ENCODE data around the gene MST1.

The MST1 gene

GRCh38 chr3:49689046-49689907 lies at the start of gene MST1, which contains the start of gene RNF123:
MST1 (minus strand) TSS chr3:49689474; CDS start chr3:49688691, 783 bp downstream.
RNF123 (plus strand) TSS chr3:49689557; CDS start chr3:49691166, 1,609 bp downstream.
- peak; percentile 94 for DNase-seq

DNA sequence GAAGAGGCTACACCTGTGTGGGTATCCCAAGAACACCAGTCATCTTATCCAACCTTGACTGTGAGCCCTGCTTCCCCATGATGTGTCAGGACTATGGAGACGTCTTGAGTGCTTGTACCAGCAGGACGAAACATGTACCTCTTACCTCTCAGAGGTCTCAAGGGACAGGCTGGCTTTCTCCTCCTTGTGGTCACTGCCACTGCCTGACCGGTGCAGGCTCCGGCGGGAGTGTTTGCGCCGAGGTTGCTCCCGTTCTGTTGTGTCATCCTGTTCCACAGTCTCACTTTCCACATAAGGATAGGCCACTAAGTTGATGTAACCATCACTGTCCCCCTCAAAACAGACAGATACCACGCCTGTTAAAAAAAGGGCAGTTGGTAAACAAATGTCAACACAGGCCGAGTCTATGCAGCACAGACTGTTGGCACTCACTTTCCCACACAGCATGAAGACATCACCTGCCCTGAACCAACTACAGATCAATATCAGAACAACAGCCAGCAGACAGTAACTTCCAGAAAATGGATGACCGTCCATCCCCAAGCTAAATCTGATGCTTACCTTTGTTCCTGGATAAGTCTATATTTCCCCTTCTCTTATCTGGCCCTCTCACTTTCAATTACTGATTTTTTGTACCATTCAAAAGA lies 48.9 kb upstream of the MST1 start:
- DNase-seq: no peak

DNA sequence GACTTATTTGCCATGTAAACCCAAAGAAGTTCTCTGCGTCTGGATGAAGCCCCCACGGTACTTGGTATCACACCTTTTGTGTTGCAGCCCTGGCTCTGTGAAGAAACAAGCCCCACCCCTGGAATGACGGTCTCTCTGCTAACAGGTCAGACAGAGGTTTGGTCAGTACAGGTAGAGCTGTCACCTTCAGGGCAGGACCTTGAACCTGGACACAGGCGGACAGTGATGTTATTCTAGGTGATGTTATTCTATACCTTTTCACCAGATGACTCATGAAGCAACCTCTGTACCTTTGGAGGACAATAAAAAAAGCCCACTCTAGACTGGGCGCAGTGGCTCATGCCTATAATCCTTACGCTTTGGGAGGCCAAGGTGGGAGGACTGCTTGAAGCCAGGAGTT lies 45.5 kb upstream of the MST1 start:
- DNase-seq: no peak

DNA sequence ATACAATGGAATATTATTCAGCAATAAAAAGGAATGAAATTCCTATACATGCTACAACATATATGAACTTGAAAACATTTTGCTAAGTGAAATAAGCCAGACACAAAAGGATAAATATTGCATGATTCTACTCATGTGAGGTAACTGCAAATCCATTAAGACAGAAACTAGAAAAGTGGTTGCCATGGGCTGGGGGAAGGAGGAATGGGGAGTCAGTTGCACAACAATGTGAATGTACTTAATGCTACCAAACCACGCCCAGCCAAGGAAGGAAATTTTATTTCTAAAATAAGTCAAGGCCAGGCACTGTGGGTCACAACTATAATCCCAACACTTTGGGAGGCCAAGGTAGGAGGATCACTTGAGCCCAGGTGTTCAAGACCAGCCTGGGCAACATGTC lies 44.3 kb upstream of the MST1 start:
- no peak for DNase-seq

GRCh38 chr3:49732597-49732996 lies 43.3 kb upstream of the MST1 start:
- no peak for DNase-seq

GRCh38 chr3:49729966-49730609 lies 40.8 kb upstream of the MST1 start:
- no peak for DNase-seq

DNA sequence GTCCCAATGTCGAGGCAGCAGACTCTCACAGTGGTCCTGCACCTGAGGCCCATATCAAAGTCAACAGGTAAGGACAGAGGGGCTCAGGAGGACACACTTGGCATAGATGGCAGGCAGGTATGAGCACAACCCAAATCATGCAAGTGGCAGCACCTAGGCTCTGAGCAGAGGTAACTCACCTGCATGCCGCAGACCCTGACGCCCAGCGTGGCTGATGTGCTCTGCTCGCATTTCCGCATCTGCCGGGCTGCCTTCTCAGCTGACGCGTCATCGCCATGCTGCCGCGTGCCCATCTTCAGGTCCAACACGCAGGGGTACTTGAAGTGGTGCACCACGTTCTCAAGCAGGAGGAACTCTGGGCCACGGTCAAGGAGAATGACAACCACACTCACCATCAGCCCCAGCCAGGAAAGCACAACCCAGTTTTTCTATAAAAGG lies 38.7 kb upstream of the MST1 start:
- no peak for DNase-seq

DNA sequence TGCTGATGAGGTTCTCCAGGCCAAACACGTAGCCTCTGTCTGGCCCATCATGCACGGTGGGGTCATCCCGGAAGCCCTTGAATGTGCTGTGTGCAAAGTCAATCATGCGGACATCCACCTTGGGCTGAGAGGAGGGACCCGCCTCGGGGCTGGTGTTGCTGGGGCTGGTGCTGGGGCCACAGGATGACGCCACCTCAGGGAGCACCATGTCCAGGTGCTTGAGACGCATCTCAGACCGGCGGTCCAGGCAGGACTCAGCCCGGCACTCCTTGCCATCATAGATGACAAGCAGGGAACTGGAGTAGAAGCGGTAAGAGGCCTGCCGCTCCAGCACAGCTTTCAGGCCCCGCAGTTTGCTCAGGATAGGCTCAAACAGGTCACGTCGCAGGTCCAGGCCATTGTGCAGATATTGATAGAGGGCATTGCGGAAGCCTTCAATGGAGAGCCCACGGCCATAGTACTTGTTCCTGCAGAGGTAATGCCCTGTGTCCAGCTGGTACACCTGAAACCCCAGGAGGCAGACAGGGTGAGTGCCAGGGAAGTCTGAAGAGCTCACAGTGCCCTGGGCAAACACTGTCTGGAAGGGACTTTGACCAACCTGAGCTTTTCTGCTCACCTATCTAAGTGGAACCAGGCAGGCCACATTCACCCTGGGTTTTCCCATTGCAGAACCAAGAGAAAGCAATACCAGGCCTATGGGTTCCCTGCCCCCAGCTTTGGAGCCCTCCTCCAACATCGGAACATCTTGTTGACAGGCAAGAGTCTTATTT lies 38.1 kb upstream of the MST1 start:
- no peak for DNase-seq

- no peak for DNase-seq
Measured at GRCh38 chr3:49725906-49726681, 36.8 kb upstream of the MST1 start.

GRCh38 chr3:49724586-49724985 lies 35.3 kb upstream of the MST1 start:
- peak; percentile 44 for DNase-seq

DNA sequence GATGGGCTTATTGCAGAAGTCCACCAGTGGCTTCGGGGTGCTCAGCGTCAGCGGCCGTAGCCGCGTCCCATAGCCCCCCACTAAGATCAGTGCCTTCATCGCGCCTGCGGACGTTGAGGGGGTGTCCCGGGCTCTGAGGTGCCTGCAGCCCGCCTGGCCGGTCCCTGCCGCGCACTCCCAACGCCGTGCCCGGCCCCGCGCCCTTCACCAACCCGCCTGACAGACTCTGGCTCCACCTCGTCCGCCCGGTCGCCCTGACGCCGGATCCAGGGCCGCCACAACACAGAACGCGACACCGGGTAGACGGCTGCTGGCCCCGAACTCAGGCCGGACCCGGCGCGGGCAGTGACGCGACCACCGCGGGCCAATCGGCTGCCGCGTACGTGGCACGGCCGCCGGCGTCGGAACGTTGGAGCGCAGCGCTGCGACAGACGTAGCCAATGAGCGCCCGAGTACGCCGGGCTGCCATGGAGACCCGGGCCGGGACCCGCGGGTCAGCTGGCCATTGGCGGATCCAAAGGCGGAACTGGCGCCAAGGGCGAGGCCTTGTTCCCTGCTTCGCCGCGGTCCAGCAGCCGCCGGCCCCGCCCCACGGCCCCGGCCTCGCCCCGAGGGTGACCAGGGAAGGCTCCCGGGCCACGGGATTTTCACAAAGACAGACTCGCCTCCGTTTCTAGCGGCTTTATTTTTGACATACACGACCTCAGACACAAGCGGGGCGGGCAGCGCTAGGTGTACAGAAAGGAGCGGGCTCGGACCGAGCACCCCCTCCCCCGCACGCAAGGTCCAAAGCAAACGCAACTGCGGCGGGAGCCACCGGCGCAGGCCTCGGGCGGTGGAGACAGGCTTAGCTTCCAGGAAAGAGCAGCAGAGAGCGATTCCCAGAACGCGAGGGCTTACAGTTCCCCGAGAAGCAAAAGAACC lies 34.6 kb upstream of the MST1 start, which contains the start of gene GMPPB:
Gene GMPPB (minus strand): TSS at position 324 of the 924 bp plus-strand sequence. CDS start 225 bp downstream, at position 99.
- peak; percentile 99 for DNase-seq

DNA sequence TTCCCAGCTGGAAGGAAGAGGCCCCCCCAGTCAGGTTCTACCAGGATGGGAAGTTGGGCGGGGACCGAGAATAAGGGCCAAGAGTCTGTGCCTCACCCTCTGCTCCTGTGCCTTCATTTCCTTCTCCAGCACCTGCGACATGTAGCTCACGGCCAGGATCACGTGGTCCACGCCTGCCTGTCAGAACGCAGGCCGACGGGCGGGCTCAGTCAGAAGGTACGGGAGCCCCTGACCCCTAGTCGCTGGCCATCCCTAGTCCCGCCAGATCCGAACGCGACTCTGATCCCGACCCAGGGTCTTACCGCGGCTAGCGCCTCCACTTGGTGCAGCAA lies 34.0 kb upstream of the MST1 start:
- peak; percentile 56 for DNase-seq

GRCh38 chr3:49722896-49723295 lies 33.6 kb upstream of the MST1 start:
- DNase-seq: peak; percentile 28

DNA sequence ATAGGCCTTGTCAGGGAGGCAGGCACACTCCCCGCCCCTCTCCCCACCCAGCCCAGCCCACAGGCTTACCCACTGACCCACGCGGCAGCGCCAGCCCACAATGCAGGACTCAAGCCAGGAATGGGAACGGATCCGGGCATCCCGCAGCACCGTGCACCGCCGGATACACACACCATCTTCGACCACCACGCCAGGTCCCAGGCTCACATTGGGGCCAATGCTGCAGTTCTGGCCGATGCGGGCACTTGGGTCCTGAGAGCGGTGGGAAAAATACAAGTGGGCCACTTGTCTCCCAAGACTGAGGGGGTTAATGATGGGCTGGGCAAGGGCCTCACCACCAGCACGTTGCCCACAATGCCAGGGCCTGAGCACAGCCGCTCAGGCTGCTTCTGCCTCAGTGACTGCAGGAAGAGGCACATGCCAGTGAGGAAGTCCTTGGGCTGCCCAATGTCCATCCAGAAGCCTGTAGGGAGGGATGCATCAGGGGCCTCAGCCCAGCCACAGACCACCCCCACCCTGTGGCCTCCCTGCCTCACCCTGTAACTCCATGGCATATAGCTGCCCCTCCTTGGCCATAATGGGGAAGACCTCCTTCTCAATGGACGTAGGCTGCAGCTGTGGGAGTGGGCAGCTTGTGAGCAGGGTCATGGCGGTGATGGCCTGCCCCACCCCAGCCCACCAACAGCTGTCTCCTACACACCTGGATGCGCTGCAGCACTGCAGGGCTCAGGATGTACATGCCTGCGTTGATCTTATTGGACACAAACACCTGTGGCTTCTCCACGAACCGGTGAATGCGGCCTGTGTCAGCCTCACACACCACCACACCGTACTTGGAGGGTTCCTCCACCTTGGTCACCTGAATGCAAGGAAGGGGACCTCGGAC lies 32.9 kb upstream of the MST1 start:
- peak; percentile 31 for DNase-seq

DNA sequence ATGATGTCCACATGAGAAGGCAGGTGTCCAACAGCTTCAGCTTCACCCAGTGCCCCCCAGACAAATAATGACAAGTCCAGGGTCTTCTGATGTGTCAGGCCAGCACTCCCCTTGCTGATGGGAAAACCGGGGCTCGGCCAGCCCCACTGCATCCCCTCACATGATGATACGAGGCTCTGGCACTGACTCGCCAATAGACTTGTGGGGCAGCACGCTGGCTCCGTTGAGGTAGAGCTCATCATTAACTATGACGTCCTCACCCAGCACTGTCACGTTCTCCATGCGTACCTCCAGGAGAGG lies 32.3 kb upstream of the MST1 start:
- no peak for DNase-seq

- no peak for DNase-seq
Measured at GRCh38 chr3:49720855-49721595, 31.8 kb upstream of the MST1 start.

DNA sequence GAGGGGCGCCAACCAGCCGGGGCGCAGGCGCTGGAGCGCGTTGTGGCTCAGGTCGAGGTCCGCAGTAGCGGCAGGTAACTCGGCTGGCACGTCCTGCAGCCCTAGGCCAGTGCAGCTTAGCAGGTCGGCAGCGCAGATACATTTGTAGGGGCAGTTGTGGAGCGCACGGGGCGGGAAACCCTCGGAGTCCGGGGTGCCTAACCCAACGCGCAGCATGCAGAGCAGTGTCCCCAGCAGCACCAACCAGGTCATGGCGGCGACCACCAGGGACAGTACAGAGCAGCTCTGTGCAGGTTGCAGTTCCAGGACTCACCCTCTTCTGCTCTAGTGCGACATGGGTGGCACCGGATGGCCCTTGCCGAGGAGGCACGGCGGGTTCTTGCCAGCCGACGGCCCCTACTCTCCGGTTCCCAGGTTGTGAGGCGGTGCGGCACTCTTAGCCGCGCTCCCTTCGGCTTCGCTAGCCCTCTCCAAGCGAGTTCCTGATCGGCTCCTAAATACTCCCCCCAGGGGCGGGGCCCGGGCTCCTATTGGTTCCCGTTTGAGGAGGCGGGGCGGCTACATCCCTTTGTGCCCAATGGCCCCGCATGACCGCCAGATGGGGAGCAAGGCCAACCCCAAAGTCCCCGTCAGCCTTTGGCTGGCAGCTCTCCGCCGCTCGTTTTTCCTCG lies 30.1 kb upstream of the MST1 start, which contains the start of gene AMIGO3:
Gene AMIGO3 (minus strand): TSS at position 471 of the 671 bp plus-strand sequence. CDS start 219 bp downstream, at position 252.
- peak; percentile 95 for DNase-seq

DNA sequence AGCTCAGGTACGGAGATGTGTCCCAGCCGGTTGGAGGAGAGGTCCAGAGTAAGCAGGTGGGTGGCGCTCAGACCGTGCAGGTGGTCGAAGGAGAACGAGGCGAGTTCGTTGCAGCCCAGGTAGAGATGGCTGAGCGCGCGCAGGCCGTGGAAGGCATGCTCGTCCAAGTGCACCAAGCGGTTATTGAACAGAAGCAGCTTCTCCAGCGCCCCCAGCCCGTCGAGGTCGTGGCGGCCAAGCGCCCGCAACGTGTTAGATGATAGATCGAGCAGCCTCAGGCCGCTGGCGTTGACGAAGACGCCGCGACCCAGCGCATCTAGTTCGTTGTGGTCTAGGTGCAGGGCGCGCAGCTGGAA lies 29.6 kb upstream of the MST1 start:
- peak; percentile 44 for DNase-seq
